AG04450 (cell line): ENCODE measurements around the gene SH2D6. TPM values are rescaled to one million over a fixed set of nuclear protein-coding genes. Genes with fewer than 3 reads are reported as not detected.

Experiments
- CTCF ChIA-PET: fragments of 300-600, 350-600 bp; formaldehyde crosslinking; extraction: SDS; loops from one replicate; lab custom pipeline; 2022; ENCODE audit warnings: antibody characterized with exemption, inconsistent platforms; lab: Charles Lee
- POLR2A ChIA-PET: fragments of 350-600 bp; formaldehyde crosslinking; extraction: SDS; loops from one replicate; lab custom pipeline; 2021; ENCODE audit warnings: antibody characterized with exemption, inconsistent platforms; lab: Yijun Ruan, JAX
- DNase-seq: peaks from one replicate; pipeline ENCODE4 v3.0.0-alpha.2; 2011; ENCODE audit warnings: low read depth, low spot score
- H3K27ac ChIP-seq: one replicate; pipeline ENCODE4 v1.5.1; 2012; ENCODE audit warnings: low read depth, low read length, control low read depth
- H3K27me3 ChIP-seq: one replicate; pipeline ENCODE4 v1.6.0; 2012; ENCODE audit warnings: low read length; ENCODE audit not compliant: control insufficient read depth, insufficient read depth
- H3K4me3 ChIP-seq: 2 replicates; pipeline ENCODE4 v1.5.1; 2011; ENCODE audit warnings: mild to moderate bottlenecking, low read depth, low read length, control low read depth
- H3K9me3 ChIP-seq: 2 replicates; pipeline ENCODE4 v1.5.1; 2012; ENCODE audit warnings: low read length; ENCODE audit not compliant: control insufficient read depth, insufficient read depth
- CTCF ChIP-seq: IDR thresholded peaks from 2 replicates; pipeline ENCODE4 v1.5.1; 2011; ENCODE audit warnings: low read depth, low read length, control low read depth, inconsistent platforms
- polyA plus RNA-seq: library from polyadenylated mRNA; depleted of rRNA; stranded (reverse); fragments of >200 nt; gene quantifications from 2 replicates; pipeline ENCODE4 v1.2.3, GENCODE V29; 2011

The SH2D6 gene
- polyA plus RNA-seq, 1 experiment, result 0.10 TPM

GRCh38 chr2:85441864-85442263 lies 23.4 kb downstream of the SH2D6 start:
- CTCF ChIA-PET, result no interaction called here
- H3K4me3 ChIP-seq, result no peak overlapping the region
- no peak for DNase-seq
- no peak for TF ChIP-seq CTCF
- POLR2A ChIA-PET, result interaction anchor here (0.7 to 1.7 kb wide), 2 partner anchors 97 to 98 kb away, joined by 4 to 8 read pairs; partner anchors contain the start of gene MAT2A
- no peaks in the 10 kb centered on the region for H3K27me3 ChIP-seq
- H3K9me3 ChIP-seq, result no peaks in the 10 kb centered on the region
- no peak overlapping the region for H3K27ac ChIP-seq

- H3K27ac ChIP-seq, result peak overlapping the region; percentile 96
- H3K9me3 ChIP-seq, result no peaks in the 10 kb centered on the region
- POLR2A ChIA-PET, result interaction anchor here (0.6 to 4.0 kb wide), 5 partner anchors 24 to 291 kb away, joined by 3 to 20 read pairs (median 6); partner anchors contain the start of gene MAT2A
- no peak overlapping the region for H3K4me3 ChIP-seq
- no peaks in the 10 kb centered on the region for H3K27me3 ChIP-seq
- no peak for TF ChIP-seq CTCF
- CTCF ChIA-PET, result no interaction called here
- no peak for DNase-seq
Measured at GRCh38 chr2:85444629-85445172, 26.2 kb downstream of the SH2D6 start.

- no peak for TF ChIP-seq CTCF
- peak overlapping the region; percentile 96 for H3K27ac ChIP-seq
- CTCF ChIA-PET, result interaction anchor here (1.2 kb wide), 1 partner anchor 106 kb away, joined by 6 read pairs; no protein-coding TSS in a partner anchor
Measured at GRCh38 chr2:85445316-85446295, 27.1 kb downstream of the SH2D6 start.

GRCh38 chr2:85446296-85447221 lies 28.0 kb downstream of the SH2D6 start:
- TF ChIP-seq CTCF, result no peak
- Histone ChIP-seq H3K27ac (peak overlapping the region; percentile 96), H3K9me3 (no peaks in the 10 kb centered on the region), H3K4me3 (no peak overlapping the region), H3K27me3 (no peaks in the 10 kb centered on the region)
- POLR2A ChIA-PET, result interaction anchor here (1.0 to 4.0 kb wide), 3 partner anchors 13 to 94 kb away, joined by 4 to 20 read pairs (median 8); partner anchors contain the start of gene MAT2A
- CTCF ChIA-PET, result interaction anchor here (0.7 to 1.2 kb wide), 2 partner anchors 92 to 105 kb away, joined by 4 to 6 read pairs; partner anchors contain the start of gene MAT2A
- DNase-seq, result no peak

More at GRCh38 chr2:85445316-85446295, 27.1 kb downstream of the SH2D6 start:
- Histone ChIP-seq H3K9me3 (no peaks in the 10 kb centered on the region), H3K4me3 (no peak overlapping the region), H3K27me3 (no peaks in the 10 kb centered on the region)
- DNase-seq, result peak; percentile 50
- POLR2A ChIA-PET, result interaction anchor here (0.6 to 4.0 kb wide), 7 partner anchors 12 to 290 kb away, joined by 3 to 20 read pairs (median 4); partner anchors contain the start of genes MAT2A and TGOLN2
